Fibroblast of the conjunctiva (primary cell): Measurements from ENCODE around the gene RERE.

Source experiments
- DNase-seq: peaks from one replicate; pipeline ENCODE4 v3.0.0-alpha.2; 2010; ENCODE audit warnings: low read depth

RERE gene

GRCh38 chr1:8360493-8361197, 456.8 kb downstream of the RERE start:
- no peak for DNase-seq

GRCh38 chr1:8359617-8360481, 457.6 kb downstream of the RERE start:
- DNase-seq: no peak

GRCh38 chr1:8358897-8359616, 458.4 kb downstream of the RERE start:
- no peak for DNase-seq

- no peak for DNase-seq
Measured at GRCh38 chr1:8358241-8358896, 459.1 kb downstream of the RERE start.

GRCh38 chr1:8357329-8358101, 459.9 kb downstream of the RERE start:
- DNase-seq: no peak

- DNase-seq: no peak
Measured at GRCh38 chr1:8356256-8357209, 460.9 kb downstream of the RERE start.

GRCh38 chr1:8355439-8356255, 461.8 kb downstream of the RERE start:
- no peak for DNase-seq

GRCh38 chr1:8354038-8354437, 463.4 kb downstream of the RERE start:
- DNase-seq: no peak

GRCh38 chr1:8352886-8353785, 464.3 kb downstream of the RERE start:
- no peak for DNase-seq

- no peak for DNase-seq
Measured at GRCh38 chr1:8352471-8352845, 465.0 kb downstream of the RERE start.

- no peak for DNase-seq
Measured at GRCh38 chr1:8351693-8352470, 465.6 kb downstream of the RERE start.

- no peak for DNase-seq
Measured at GRCh38 chr1:8350914-8351684, 466.3 kb downstream of the RERE start.

GRCh38 chr1:8349961-8350360, 467.5 kb downstream of the RERE start:
- DNase-seq: no peak

GRCh38 chr1:8349473-8349865, 468.0 kb downstream of the RERE start:
- no peak for DNase-seq

GRCh38 chr1:8348777-8349472, 468.5 kb downstream of the RERE start:
- DNase-seq: peak; percentile 46
